HG03457 (cell line): ENCODE measurements around the gene GRID2.
"Not testable (repeated sequence)": the region's sequence is repeated elsewhere in the genome, so short reads cannot be mapped to it uniquely, and the experiment has no call there.

Source experiments
- ATAC-seq: cut with Tn5 transposase; IDR thresholded peaks from one replicate; pipeline ENCODE4 v1.9.1; 2021; ENCODE audit warnings: moderate number of reproducible peaks; ENCODE audit not compliant: unreplicated experiment

GRID2 gene

GRCh38 chr4:92303621-92304027 is at the start of gene GRID2:
GRID2 (plus strand) TSS chr4:92303966.
- no peak for ATAC-seq

DNA sequence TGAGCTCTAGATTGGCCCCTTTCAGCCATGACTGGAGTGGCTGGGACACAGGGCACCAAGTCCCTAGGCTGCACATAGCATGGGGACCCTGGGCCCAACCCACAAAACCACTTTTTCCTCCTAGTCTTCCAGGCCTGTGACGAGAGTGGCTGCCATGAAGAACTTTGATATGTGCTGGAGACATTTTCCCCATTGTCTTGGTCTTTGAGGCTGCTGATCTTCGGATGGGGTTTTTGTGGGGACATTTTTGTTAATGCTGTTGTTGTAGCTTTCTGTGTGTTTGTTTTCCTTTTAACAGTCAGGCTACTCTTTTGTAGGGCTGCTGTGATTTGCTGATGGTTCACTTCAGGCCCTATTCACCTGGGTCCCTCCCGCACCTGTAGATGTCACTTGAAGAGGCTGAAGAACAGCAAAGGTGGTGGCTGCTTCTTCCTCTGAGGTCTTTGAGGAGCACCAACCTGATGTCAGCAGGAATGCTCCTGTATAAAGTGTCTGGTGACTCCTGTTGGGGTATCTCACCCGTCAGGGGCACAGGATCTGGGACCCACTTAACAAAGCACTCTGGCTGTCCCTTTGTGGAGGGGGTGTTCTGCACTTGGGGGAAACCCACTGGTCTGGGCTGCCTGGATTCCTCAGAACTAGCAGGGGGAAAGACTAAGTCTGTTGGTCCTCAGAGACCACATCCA is 49.6 kb upstream of the GRID2 start:
- ATAC-seq: no peak

DNA sequence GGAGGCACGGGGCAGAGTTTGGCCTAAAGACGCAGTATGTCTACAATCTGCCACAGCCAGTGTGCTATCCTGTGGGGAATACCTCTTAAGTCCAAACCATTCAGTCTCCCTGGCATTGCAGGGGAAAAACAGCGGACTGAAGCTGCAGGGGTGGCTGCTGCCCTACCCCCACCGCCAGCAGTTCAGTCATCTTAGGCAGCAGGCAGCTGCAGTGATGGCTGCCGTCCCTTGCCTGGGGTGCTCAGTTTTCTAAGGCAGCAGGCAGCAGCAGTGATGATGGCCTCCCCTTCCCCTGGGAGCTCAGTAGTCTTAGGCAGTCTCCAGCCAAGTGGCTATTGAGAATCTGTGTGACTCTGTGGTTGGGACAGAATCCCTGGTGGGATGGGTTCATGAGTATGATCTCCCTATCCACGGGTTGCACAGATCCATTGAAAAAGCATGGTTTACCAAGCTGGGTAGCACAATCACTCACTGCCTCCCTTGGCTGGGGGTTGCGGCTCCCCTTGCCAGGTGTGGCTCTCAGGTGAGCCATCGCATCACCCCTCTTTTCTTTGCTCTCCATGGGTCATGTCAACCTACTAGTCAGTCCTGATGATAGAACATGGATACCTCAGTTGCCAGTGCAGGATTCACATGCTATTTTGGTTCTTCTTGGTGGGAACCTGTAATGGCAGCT is 48.9 kb upstream of the GRID2 start:
- ATAC-seq: no peak

- ATAC-seq: no peak
Measured at GRCh38 chr4:92255920-92256244, 47.9 kb upstream of the GRID2 start.

- no peak for ATAC-seq
Measured at GRCh38 chr4:92257931-92258857, 45.6 kb upstream of the GRID2 start.

DNA sequence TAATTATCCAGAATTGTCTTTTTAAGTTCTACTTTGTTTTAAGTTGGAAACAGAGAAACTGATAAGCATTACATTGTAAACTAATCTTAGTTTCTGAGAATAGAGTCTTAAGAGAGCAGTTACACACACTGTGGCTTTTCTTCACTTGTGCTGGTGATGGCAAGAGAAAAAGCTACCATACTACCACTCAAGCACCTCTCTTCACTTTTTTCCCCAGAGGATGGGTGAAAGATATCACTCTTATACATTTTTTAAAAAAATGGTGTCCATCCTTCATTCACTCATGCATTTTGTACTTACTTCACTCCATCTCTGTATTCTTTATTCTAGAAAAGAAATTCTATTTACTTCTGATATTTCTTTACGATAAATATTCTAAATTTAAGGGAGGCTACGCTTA is 42.5 kb upstream of the GRID2 start:
- no peak for ATAC-seq

DNA sequence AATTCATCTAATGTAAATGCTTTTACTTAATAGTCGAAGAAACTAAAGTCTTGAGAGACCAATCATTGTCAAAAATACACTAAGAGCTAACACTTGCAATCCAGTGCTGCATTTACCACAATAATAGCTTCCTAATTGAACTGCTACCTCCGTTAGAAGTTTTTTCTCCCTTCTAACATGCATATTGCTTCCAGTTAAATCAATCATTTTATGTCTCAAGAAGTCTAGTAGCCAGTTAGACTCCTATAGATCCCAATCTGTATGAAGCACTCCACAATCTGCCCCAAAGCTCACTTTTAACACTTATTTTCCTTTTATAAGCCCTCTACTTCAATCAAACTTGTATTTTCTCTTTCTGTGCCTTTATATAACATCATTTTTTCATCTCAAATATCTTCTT is 41.4 kb upstream of the GRID2 start:
- no peak for ATAC-seq

GRCh38 chr4:92263010-92263409 is 40.8 kb upstream of the GRID2 start:
- ATAC-seq: no peak

GRCh38 chr4:92263575-92263974 is 40.2 kb upstream of the GRID2 start:
- no peak for ATAC-seq

- ATAC-seq: no peak
Measured at GRCh38 chr4:92264163-92264562, 39.6 kb upstream of the GRID2 start.

- no peak for ATAC-seq
Measured at GRCh38 chr4:92265021-92265420, 38.7 kb upstream of the GRID2 start.

DNA sequence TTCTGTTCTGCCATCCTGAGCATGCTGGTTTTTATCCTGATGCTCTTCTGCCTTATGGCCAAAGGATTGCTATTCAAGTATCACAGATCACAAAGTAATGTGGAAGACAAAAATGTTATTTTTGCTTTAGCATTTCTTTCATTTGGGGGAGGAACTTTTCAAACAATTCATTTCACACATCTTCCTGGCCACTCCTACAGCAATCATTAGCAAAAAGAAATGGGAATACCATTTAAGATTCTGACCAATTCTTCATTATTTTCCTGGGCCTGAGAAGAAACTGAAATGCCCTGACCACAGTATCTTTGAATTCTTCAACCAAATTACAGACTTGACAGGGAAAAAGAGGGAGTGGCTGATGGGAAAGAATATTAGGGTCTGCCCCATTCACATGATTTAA is 38.0 kb upstream of the GRID2 start:
- no peak for ATAC-seq

DNA sequence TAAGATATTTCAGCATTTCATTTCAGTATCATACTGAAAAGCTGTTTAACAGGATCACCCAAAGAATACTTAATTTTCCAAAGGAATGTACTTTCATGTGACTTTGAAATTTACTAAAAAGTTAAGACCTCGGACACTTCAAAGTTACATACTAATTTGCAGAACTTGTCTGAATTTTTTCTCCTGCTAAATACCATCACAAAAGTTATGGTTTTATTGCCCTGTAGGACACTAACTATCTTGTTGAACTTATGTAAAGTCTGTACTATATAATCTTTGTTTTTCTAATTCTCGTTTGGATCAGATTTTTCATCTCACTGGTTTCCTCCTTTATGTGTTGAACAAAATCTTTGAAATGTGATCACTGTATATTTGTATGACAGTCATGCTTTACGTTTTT is 37.2 kb upstream of the GRID2 start:
- no peak for ATAC-seq

DNA sequence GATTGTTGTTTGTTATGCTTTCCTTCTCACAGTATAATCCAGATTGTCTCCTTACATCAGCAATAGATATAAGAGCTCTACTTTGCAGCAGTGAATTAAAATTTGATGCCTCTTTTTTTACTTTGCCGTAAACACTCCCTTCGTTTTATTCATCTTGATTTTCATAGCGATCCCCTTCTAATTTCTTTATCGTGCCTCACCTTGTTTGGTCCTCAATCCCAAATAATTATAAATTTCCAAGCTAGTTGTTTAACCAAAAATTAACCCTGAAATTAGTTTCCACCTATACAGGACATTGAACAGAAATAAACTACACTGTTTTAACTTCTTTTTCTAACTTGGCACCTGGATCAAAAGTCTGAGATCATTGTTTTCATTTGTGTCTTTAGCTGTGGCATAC is 35.1 kb upstream of the GRID2 start:
- ATAC-seq: no peak

DNA sequence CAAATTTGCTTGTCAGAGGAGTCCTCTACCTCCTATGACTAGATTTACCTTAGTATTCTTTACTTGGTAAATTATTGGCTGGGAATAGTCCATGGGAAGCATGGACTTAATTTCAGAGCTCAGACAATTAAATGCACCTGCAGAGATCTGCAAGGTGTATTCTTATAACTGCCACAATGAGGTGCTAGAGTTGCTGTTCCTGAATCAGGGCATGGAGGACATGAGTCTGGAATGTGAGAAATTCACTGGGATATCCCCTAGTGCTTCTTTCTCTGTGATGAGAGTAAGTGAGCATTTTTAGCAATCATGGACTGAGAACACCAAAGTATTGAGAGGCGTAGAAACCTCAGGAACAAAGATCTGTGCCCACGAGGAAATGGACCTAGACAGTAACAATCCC is 32.9 kb upstream of the GRID2 start:
- no peak for ATAC-seq

DNA sequence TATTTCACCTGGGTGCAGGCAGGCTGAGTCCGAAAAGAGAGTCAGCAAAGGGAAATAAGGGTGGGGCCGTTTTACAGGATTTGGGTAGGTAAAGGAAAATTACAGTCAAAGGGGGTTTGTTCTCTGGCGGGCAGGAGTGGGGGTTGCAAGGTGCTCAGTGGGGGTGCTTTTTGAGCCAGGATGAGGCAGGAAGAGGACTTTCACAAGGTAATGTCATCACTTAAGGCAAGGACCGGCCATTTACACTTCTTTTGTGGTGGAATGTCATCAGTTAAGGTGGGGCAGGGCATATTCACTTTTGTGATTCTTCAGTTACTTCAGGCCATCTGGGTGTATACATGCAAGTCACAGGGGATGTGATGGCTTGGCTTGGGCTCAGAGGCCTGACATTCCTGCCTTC is 32.2 kb upstream of the GRID2 start:
- ATAC-seq: not testable (repeated sequence)

- not testable (repeated sequence) for ATAC-seq
Measured at GRCh38 chr4:92277057-92277881, 26.5 kb upstream of the GRID2 start.

DNA sequence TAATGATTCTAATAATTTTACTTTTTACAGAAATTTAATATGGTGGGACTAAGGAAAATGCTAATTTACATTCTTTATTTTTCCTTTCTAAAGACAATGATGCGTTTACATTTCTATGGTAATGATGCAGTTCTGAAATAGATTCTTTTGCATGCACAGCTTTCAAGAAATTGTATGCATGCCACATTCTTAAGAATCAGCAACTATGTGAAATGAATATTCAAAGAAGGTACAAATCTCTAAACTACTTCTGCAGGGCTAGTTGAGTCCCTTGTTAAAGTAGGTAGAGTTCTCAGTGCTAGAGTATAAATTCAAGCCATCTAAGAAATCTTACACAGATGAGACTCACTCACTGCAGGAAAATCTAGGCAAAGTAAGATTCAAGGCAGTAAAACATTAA is 24.5 kb upstream of the GRID2 start:
- no peak for ATAC-seq

DNA sequence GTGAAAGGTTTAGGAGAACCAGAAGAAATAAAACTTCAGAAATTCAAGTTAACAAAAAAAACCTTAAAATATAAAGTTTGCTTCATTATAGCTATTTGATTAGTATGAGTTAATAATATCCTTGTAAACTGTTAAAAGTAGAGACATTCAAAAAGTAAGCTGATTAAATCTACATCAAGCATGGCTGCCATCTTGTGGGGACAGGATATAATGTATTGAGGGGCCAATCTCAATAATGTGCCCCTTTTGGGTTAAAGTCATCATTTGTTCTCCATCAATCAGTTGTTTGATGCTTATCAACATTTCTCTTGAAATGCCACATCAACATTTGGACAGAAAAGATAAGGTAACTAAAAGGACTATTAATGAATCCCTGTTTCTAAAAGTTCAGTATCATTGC is 4.6 kb upstream of the GRID2 start:
- ATAC-seq: no peak

DNA sequence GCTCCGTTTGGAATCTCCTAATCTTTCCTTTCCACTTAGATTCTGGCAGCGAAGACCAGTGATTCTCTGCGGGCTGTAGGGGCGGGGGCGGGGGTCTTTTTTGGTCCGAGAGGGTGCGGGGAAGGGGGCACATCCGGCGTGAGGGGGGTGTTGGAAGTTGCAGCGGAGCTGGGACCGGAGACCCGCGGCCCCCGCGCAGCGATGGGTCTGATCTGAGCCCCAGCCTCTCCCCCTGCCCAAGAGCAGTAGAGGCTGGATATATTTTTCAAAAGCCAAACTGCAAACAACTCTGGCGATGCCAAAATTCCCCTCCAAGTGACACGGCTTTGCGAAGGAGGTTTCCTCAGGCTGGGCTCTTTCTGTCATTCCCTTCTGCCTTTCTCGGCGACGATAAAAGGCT is 355 bp downstream of the GRID2 start:
- ATAC-seq: no peak

DNA sequence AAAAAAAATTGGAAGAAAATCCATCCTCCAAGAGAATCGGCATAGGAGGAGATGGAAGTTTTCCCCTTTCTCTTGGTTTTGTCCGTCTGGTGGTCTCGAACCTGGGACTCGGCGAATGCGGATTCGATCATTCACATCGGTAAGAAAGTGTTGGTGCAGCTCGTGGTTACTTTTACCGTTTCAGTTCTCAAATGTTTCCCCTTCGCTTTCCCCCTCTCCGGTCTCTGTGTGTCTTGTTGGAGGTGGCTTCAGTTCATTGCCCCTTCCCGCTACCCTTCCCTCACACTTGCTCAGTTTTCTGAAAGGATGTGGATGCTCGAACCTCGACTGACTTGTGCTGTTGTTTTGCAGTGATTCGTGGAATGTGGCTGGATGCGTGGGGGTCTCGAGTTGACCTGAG is 840 bp downstream of the GRID2 start:
- ATAC-seq: no peak
